GM10266 (cell line): ENCODE results near the gene NOL7.

Experiments used
- DNase-seq: peaks from one replicate; pipeline ENCODE4 v3.0.0; 2012; ENCODE audit errors: extremely low spot score
- CTCF ChIP-seq: IDR thresholded peaks from 2 replicates; pipeline ENCODE4 v1.5.1; 2012; ENCODE audit warnings: mild to moderate bottlenecking, low read depth; ENCODE audit not compliant: control insufficient read depth, insufficient read depth; ENCODE audit errors: missing control alignments

NOL7 gene

GRCh38 chr6:13586603-13587542, 28.3 kb upstream of the NOL7 start:
- no peak for DNase-seq
- TF ChIP-seq CTCF: no peak

- no peak for DNase-seq
- TF ChIP-seq CTCF: no peak
Observed at GRCh38 chr6:13589801-13590200, 25.3 kb upstream of the NOL7 start.

GRCh38 chr6:13590574-13591153, 24.5 kb upstream of the NOL7 start:
- DNase-seq: no peak
- no peak for TF ChIP-seq CTCF

- no peak for DNase-seq
- TF ChIP-seq CTCF: no peak
Observed at GRCh38 chr6:13591205-13591921, 23.8 kb upstream of the NOL7 start.

GRCh38 chr6:13593103-13593502, 22.0 kb upstream of the NOL7 start:
- DNase-seq: no peak
- TF ChIP-seq CTCF: no peak

GRCh38 chr6:13593720-13594119, 21.4 kb upstream of the NOL7 start:
- DNase-seq: no peak

More at GRCh38 chr6:13593720-13594119, 21.4 kb upstream of the NOL7 start:
- no peak for TF ChIP-seq CTCF
